SU-DHL-6 (cell line): ENCODE results near the gene GRM2.

ENCODE experiments used
- H2AFZ ChIP-seq: fragments of 200-600 bp; sonication (generic); 2 replicates; pipeline ENCODE4 v1.6.1; 2014; ENCODE audit warnings: low read depth, mild to moderate bottlenecking, moderate library complexity, mixed read lengths, antibody characterized with exemption, low read length; ENCODE audit not compliant: severe bottlenecking
- H3F3A ChIP-seq: fragments of 200-600 bp; shearing (Covaris generic); 2 replicates; pipeline ENCODE4 v1.6.0; 2016; ENCODE audit warnings: antibody characterized with exemption, mild to moderate bottlenecking; ENCODE audit not compliant: insufficient read depth
- H3K27ac ChIP-seq: fragments of 200-600 bp; sonication (generic); 2 replicates; pipeline ENCODE4 v1.5.1; 2016; ENCODE audit warnings: low read depth, mild to moderate bottlenecking, low read length, moderate library complexity, mixed read lengths
- H3K27me3 ChIP-seq: fragments of 200-600 bp; sonication (generic), shearing (Covaris generic); 2 replicates; pipeline ENCODE4 v1.6.0; 2014; ENCODE audit warnings: mild to moderate bottlenecking, low read length
- H3K36me3 ChIP-seq: fragments of 200-600 bp; sonication (generic); 2 replicates; pipeline ENCODE4 v1.6.1; 2014; ENCODE audit warnings: mild to moderate bottlenecking, low read length, mixed read lengths
- H3K4me2 ChIP-seq: fragments of 300-600, 200-600 bp; shearing (Covaris generic), sonication (generic); 2 replicates; pipeline ENCODE4 v1.6.0; 2014; ENCODE audit warnings: low read length, low read depth, mild to moderate bottlenecking; ENCODE audit not compliant: poor library complexity, severe bottlenecking
- H3K4me3 ChIP-seq: fragments of 200-600 bp; sonication (generic); 2 replicates; pipeline ENCODE4 v1.5.1; 2014; ENCODE audit warnings: antibody characterized with exemption, low read length, mild to moderate bottlenecking, mixed read lengths; ENCODE audit not compliant: insufficient read depth, poor library complexity, severe bottlenecking
- H3K79me2 ChIP-seq: fragments of 200-600 bp; sonication (generic); 2 replicates; pipeline ENCODE4 v1.6.1; 2014; ENCODE audit warnings: mild to moderate bottlenecking, low read length, moderate library complexity; ENCODE audit not compliant: insufficient read depth
- H3K9ac ChIP-seq: fragments of 200-600 bp; sonication (generic); 2 replicates; pipeline ENCODE4 v1.7.0; 2014; ENCODE audit warnings: mild to moderate bottlenecking, low read length
- H3K9me2 ChIP-seq: fragments of 200-600 bp; sonication (generic); replicated peaks from 2 replicates; pipeline ENCODE4 v1.6.1; 2014; ENCODE audit warnings: low read length; ENCODE audit not compliant: insufficient read depth
- H3K9me3 ChIP-seq: fragments of 200-600 bp; sonication (generic); 2 replicates; pipeline ENCODE4 v1.6.1; 2014; ENCODE audit warnings: low read length, mixed read lengths; ENCODE audit not compliant: insufficient read depth
- H4K20me1 ChIP-seq: fragments of 200-600 bp; sonication (generic); 2 replicates; pipeline ENCODE4 v1.6.1; 2014; ENCODE audit warnings: low read depth, mild to moderate bottlenecking, antibody characterized with exemption, low read length, moderate library complexity, mixed read lengths
- CTCF ChIP-seq: fragments of 200-600 bp; sonication (generic); IDR thresholded peaks from one replicate; pipeline ENCODE4 v1.5.1; 2017; ENCODE audit warnings: antibody characterized with exemption, mild to moderate bottlenecking, low read length, moderate library complexity; ENCODE audit not compliant: insufficient read depth, poor library complexity, severe bottlenecking
- EZH2phosphoT487 ChIP-seq: fragments of 200-600 bp; sonication (generic), shearing (Covaris generic); conservative IDR thresholded peaks from 2 replicates; pipeline ENCODE4 v1.6.1; 2018; ENCODE audit warnings: mild to moderate bottlenecking, antibody characterized with exemption, low read length, moderate library complexity, mixed read lengths

GRM2 gene

GRCh38 chr3:51673181-51673801 is 33.6 kb upstream of the GRM2 start:
- Histone ChIP-seq H2AFZ (no peak overlapping the region), H3K4me2 (peak overlapping the region; percentile 77), H3K9me2 (no peaks in the 10 kb centered on the region), H3K9ac (no peak overlapping the region), H3K27ac (no peak overlapping the region), H3K36me3 (no peaks in the 10 kb centered on the region), H3K4me3 (no peak overlapping the region), H3F3A (peaks cover 19% of the 10 kb centered on the region), H4K20me1 (no peaks in the 10 kb centered on the region), H3K27me3 (no peaks in the 10 kb centered on the region), H3K79me2 (no peaks in the 10 kb centered on the region), H3K9me3 (no peaks in the 10 kb centered on the region)
- TF ChIP-seq EZH2phosphoT487, result no peak

GRCh38 chr3:51673802-51674654 is 32.8 kb upstream of the GRM2 start:
- H3K9me3 ChIP-seq, result no peaks in the 10 kb centered on the region
- no peaks in the 10 kb centered on the region for H4K20me1 ChIP-seq
- no peaks in the 10 kb centered on the region for H3K27me3 ChIP-seq
- peaks cover 19% of the 10 kb centered on the region for H3F3A ChIP-seq
- H3K4me3 ChIP-seq, result no peak overlapping the region
- no peaks in the 10 kb centered on the region for H3K79me2 ChIP-seq
- no peak overlapping the region for H3K9ac ChIP-seq
- no peak overlapping the region for H3K27ac ChIP-seq
- H3K4me2 ChIP-seq, result no peak overlapping the region
- H3K36me3 ChIP-seq, result no peaks in the 10 kb centered on the region
- TF ChIP-seq CTCF (no peak), EZH2phosphoT487 (no peak)
- no peak overlapping the region for H2AFZ ChIP-seq
- no peaks in the 10 kb centered on the region for H3K9me2 ChIP-seq

- no peaks in the 10 kb centered on the region for H4K20me1 ChIP-seq
- no peak overlapping the region for H3K27ac ChIP-seq
- no peak overlapping the region for H2AFZ ChIP-seq
- peaks cover 16% of the 10 kb centered on the region for H3F3A ChIP-seq
- H3K79me2 ChIP-seq, result no peaks in the 10 kb centered on the region
- H3K27me3 ChIP-seq, result no peaks in the 10 kb centered on the region
- no peaks in the 10 kb centered on the region for H3K9me3 ChIP-seq
- no peak overlapping the region for H3K9ac ChIP-seq
- no peak overlapping the region for H3K4me2 ChIP-seq
- no peak overlapping the region for H3K4me3 ChIP-seq
- TF ChIP-seq EZH2phosphoT487 (no peak), CTCF (no peak)
- H3K9me2 ChIP-seq, result no peaks in the 10 kb centered on the region
- no peaks in the 10 kb centered on the region for H3K36me3 ChIP-seq
Observed at GRCh38 chr3:51675201-51675611, 31.7 kb upstream of the GRM2 start.
